Activated CD4-positive, alpha-beta T cell treated with anti-CD3 and anti-CD28 coated beads, Interleukin-2, Interleukin-6, amounts not matched to agents 100 ng/mL and 50 ng/mL, durations not matched to agents 16 hours and 8 hours (primary cell): Measurements from ENCODE around the gene CFAP92.
"Not testable (repeated sequence)": the region's sequence is repeated elsewhere in the genome, so short reads cannot be mapped to it uniquely, and the experiment has no call there.

Experiments
- DNase-seq: peaks from one replicate; pipeline ENCODE4 v3.0.0-alpha.2; 2020

CFAP92 gene

GRCh38 chr3:128935922-128936321 lies 58.0 kb downstream of the CFAP92 start:
- DNase-seq = no peak

- DNase-seq = no peak
Observed at GRCh38 chr3:128933922-128934253, 60.0 kb downstream of the CFAP92 start.

GRCh38 chr3:128933213-128933921 lies 60.5 kb downstream of the CFAP92 start:
- no peak for DNase-seq

DNA sequence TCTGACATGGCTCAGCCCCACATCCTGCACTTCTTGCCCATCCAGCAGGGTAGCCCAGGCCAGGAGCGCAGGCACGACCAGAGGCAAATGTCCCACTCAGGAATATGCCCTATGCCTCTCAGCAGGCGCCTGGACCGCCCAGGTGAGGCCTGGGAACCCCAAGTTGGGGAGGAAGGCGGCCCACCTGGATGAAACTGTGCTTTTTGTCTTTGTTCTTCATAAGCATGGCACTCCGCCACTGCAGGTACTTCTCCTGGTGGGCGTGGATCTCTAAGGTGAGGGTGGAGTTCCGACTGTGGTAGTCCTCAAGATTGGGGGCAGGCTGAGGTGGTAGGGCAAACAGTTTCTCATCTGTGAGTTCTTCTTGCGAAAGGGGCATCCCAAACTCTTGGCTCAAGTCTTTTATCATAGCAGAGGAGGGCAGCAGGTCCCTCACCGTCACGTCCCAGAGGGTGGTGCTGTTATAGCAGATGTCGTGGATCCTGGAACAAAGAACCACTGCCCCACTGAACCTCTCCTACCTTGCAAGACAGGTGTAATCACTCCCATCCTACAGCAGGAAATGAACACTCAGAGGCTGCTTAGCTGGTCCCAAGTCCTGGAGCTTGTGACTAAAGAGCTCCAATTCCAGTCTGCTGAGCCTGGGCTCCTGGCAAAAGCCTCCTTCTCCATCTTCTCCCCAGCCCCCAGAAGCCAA lies 61.2 kb downstream of the CFAP92 start:
- no peak for DNase-seq

- DNase-seq = no peak
Observed at GRCh38 chr3:128931046-128931445, 62.8 kb downstream of the CFAP92 start.

GRCh38 chr3:128929364-128929763 lies 64.5 kb downstream of the CFAP92 start:
- no peak for DNase-seq

DNA sequence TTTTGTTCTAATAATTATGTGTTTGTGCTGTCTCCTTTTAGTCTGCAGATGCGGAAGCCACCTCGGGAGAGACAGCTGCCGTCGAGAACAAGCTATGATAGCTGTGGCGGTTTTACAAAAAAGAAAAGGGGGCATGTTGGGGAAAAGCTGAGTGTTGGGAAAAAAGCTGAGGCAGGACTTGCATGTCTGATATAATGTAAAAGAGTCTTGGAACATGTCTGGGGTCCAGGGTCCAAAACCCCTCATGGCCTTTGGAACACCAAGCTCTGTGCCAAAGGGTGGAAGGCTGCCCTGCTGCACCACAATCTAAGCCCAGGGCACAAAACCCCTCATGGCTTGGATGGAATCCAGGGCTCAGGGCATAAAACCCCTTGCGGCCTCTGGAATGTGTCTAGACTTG lies 69.9 kb downstream of the CFAP92 start:
- DNase-seq = not testable (repeated sequence)

- DNase-seq = no peak
Observed at GRCh38 chr3:128923576-128923975, 70.3 kb downstream of the CFAP92 start.

- peak; percentile 50 for DNase-seq
Observed at GRCh38 chr3:128922804-128923459, 70.9 kb downstream of the CFAP92 start.

GRCh38 chr3:128919988-128920387 lies 73.9 kb downstream of the CFAP92 start:
- no peak for DNase-seq

- DNase-seq = no peak
Observed at GRCh38 chr3:128917291-128917690, 76.6 kb downstream of the CFAP92 start.

- DNase-seq = no peak
Observed at GRCh38 chr3:128914966-128915645, 78.8 kb downstream of the CFAP92 start.

DNA sequence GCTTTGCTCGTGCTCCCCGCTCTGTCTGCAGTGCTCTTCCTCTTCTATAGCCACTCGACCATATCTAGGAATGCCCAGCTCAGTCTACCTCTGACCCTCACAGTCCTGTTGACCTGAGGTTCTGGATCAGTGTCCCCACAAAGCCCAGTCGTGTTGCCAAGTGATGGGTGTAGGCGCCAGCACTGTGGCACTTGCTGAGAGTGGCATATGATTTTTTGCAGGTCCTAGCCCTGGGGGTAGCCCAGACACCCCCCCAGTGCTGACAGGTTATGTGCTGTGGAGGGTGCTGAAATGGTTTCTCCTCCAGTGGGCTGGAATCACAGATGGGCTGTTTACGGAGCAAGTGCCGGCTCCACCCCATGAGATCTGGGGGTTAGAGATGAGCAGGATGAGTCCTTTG lies 82.0 kb downstream of the CFAP92 start:
- DNase-seq = no peak

DNA sequence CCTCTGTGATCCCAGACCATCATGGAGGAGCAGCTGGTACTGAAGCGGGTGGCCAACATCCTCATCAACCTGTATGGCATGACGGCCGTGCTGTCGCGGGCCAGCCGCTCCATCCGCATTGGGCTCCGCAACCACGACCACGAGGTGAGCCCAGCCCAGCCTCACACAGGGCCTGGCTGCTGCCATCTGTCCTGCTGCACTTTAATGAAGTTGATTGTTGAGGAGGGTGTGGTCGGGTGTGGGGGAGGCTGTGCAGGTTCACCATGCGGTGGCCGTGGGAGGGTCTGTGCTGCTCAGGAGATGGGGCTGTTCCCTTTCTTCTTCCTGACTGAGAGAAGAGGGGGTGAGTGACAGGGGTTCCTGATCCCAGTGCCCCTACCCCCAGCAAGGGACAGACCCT lies 83.9 kb downstream of the CFAP92 start:
- DNase-seq = no peak

DNA sequence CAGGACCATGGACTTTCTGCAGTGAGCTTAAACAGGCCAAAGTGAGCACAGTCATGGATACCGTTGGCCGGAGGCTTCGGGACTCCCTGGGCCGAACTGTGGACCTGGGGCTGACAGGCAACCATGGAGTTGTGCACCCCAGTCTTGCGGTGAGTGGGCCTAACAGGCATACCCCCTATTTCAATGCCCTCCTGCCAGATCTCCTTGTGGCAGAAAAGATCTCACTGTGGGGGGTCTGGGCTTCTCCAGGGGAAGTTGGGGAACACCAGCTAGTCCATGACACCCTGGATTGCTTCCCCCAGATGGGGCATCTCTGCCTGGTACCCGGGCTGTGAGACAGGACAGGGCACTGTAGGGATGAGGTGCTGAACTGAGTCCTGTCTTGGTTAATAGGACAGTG lies 84.9 kb downstream of the CFAP92 start:
- DNase-seq = no peak

DNA sequence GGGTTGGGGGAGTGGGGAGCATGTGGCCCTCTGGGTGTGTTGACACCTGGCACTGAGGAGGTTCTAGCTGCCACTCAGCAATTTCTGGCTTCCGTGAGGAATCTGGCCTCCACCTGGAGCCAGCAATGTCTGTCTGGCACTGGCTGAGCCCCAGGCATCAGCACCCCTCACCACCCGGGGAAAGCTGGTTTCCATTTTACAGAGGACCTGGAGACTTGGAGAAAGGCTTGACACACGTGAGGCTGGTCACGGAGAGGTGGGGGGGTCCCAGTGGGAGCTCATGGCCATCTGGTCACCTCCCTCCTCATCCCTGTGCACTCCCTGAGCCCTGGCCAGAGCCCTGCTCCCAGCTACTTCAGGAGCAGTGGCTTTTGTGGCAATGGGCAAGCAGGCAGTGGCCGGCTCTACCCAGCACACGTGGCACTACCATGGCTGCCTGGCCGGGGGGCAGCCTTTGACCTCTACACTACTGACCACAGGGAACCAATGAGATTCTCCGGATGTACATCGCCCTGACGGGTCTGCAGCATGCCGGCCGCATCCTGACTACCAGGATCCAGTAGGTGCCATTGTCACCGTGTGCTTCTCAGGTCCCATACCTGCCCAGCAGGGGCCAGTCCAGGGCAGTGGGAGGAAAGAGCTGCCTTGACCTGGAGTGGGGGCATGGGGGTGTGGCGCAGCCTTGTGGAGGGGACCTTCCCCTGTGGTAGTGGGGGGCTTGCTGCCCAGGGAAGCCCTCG lies 86.0 kb downstream of the CFAP92 start:
- DNase-seq = no peak

GRCh38 chr3:128906804-128907525 lies 86.9 kb downstream of the CFAP92 start:
- no peak for DNase-seq

DNA sequence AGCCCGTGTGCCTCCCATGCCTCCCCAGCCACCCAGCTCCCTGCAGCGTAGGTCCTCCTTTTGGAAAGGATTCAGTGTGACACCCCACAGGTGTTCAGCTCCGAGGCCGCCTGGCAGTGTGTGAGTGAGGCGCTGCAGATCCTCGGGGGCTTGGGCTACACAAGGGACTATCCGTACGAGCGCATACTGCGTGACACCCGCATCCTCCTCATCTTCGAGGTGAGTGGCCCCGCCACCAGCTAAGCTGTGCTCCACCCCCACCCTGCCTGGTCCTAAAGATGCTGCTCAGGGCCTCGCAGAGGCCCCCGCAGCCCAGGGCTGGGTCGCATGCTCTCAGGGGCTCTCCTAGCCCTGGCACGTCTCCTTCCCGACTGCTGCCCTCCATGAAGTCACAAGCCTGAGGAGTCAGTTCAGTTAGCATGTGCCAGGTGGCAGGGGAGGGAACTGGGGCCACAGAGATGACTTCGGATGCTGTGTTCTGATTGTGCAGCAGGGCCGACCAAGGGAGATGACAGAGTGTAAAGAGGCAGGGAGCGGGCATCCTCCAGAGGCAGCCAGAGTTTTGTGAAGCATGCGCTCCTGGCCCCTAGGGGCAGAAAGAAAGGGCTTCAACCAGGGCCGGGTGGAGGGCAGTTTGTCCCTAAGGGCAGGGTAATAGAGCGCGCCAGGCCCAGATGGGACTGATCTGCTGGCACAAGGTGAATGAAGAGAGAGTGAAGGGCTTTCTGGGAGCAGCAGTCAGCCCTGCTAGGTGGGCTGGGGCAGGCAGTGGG lies 87.7 kb downstream of the CFAP92 start:
- no peak for DNase-seq

DNA sequence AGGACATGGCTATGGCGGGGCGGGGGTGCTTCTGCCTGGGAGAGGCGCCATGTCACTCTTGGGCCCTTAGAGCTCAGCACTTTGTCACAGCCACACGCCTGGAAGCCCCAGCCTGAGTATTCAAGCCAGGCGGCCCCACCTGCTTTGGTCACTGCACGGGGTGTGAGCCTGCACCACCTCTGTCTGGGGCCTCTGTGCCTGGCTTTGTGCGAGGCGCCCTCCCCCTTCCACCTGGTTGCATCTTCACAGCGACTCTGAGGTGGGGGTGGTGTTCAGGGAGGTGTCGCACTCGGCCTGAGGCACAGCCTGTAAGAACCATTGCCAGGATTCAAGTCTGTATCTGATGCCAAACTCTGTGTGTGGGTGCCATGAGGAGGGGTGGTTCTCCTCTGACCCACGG lies 90.4 kb downstream of the CFAP92 start:
- DNase-seq = no peak

GRCh38 chr3:128902426-128902825 lies 91.5 kb downstream of the CFAP92 start:
- no peak for DNase-seq
